ENCODE data around the gene MYOM3.

MYOM3 gene

GRCh38 chr1:24095140-24095859 is 16.6 kb downstream of the MYOM3 start:
- no peak for DNase-seq

- DNase-seq: no peak
These were observed 17.4 kb downstream of the MYOM3 start for GRCh38 chr1:24094554-24094953.

- no peak for DNase-seq
These were observed 18.2 kb downstream of the MYOM3 start for GRCh38 chr1:24093732-24094131.

- DNase-seq: no peak
These were observed 19.0 kb downstream of the MYOM3 start for GRCh38 chr1:24092979-24093378.

- DNase-seq: no peak
These were observed 19.9 kb downstream of the MYOM3 start for GRCh38 chr1:24091971-24092482.

- DNase-seq: no peak
These were observed 21.2 kb downstream of the MYOM3 start for GRCh38 chr1:24090736-24091135.

GRCh38 chr1:24089743-24090555 is 22.0 kb downstream of the MYOM3 start:
- no peak for DNase-seq

GRCh38 chr1:24089027-24089742 is 22.8 kb downstream of the MYOM3 start:
- DNase-seq: no peak

- no peak for DNase-seq
These were observed 25.5 kb downstream of the MYOM3 start for GRCh38 chr1:24086466-24086865.

- DNase-seq: no peak
These were observed 26.4 kb downstream of the MYOM3 start for GRCh38 chr1:24085546-24085945.

- DNase-seq: no peak
These were observed 26.9 kb downstream of the MYOM3 start for GRCh38 chr1:24085007-24085406.

- DNase-seq: no peak
These were observed 27.9 kb downstream of the MYOM3 start for GRCh38 chr1:24084050-24084449.

GRCh38 chr1:24082372-24082771 is 29.6 kb downstream of the MYOM3 start:
- no peak for DNase-seq

- DNase-seq: no peak
These were observed 30.7 kb downstream of the MYOM3 start for GRCh38 chr1:24081190-24081589.

GRCh38 chr1:24080131-24080530 is 31.8 kb downstream of the MYOM3 start:
- no peak for DNase-seq

- DNase-seq: no peak
These were observed 34.5 kb downstream of the MYOM3 start for GRCh38 chr1:24077278-24077978.

GRCh38 chr1:24075946-24076345 is 36.0 kb downstream of the MYOM3 start:
- no peak for DNase-seq

- no peak for DNase-seq
These were observed 36.4 kb downstream of the MYOM3 start for GRCh38 chr1:24075590-24075854.

GRCh38 chr1:24074817-24075589 is 36.9 kb downstream of the MYOM3 start:
- DNase-seq: no peak

- no peak for DNase-seq
These were observed 37.7 kb downstream of the MYOM3 start for GRCh38 chr1:24074196-24074595.

- DNase-seq: no peak
These were observed 40.0 kb downstream of the MYOM3 start for GRCh38 chr1:24071941-24072340.

- DNase-seq: peak; percentile 70
These were observed 41.0 kb downstream of the MYOM3 start for GRCh38 chr1:24070821-24071393.

All from activated T-cell treated with anti-CD3 and anti-CD28 coated beads for 4 hours (primary cell).